DMS153 (cell line): Measurements from ENCODE around the gene BPTF.
"Not testable (repeated sequence)": the region's sequence is repeated elsewhere in the genome, so short reads cannot be mapped to it uniquely, and the experiment has no call there.

Experiments used
- DNase-seq: peaks from one replicate; lab custom pipeline; 2025; lab: John Stamatoyannopoulos, UW

Gene BPTF

DNA sequence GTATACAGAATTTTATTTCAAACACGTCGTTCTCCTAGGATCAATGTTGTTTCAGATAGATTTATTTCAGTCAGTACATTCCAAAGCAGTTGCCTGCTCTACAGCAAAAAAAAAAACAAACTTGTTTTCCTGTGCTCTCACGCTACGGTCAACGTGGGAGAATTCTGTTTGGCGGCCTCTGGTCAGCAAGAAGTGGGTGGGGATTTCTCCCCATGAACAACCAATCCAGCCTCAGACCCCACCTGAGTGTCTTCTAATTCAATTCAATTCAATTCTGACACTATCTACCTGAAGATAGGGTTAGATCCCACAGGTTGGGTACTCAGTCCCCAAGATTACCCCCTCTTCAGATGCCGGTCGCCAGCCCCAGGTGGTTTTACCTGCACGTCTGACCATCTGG, 148.9 kb downstream of the BPTF start:
- no peak for DNase-seq

DNA sequence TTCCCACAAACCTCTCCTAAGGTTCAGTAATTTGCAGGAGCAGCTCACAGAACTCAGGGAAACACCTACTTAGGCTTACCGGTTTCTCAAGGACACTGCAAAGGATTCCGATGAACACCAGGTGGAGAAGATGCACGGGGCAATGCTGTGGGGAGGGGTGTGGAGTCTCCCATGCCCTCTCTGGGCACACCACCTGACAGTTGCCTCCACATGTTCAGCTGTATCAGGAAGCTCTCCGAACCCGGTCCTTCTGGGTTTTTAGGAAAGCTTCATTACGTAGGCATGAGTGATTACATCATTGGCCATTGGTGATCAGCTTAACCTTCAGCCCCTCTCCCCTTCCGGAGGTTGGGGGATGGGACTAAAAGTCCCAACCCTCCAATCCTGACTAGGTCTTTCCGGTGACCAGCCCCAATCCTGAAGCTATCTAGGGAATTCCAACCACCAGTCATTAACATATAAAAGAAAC, 149.3 kb downstream of the BPTF start:
- no peak for DNase-seq

DNA sequence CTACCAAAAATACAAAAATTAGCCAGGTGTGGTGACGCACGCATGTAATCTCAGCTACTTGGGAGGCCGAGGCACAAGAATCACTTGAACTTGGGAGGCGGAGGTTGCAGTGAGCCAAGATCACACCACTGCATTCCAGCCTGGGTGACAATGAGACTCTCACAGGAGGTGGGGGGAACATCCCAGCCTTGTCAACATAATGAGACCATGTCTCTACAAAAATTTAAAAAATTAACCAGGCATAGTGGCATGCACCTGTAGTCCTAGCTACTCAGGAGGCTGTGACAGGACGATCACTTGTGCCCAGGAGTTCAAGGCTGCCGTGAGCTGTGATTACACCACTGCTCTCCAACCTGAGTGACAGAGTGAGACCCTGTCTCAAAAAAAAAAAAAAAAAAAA, 151.0 kb downstream of the BPTF start:
- not testable (repeated sequence) for DNase-seq

DNA sequence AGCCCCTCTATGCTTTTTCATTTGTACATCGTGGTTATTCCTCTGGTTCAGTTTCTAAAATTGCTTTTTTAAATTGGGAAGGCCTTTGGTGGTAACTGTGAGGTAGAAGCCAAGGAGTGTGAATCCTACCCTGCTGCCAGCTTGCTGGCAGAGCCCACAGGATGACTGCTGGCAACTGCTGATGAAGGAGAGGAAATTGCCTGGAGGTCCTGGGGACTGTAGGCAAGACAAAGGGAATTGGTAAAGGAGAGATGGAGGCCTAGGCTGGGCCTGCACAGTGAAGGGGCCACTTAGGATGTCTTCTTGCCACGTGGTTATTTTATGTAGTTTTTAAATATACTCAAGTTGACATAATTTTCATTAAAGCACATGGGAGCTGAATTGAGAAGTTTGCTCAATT, 155.2 kb downstream of the BPTF start:
- no peak for DNase-seq

DNA sequence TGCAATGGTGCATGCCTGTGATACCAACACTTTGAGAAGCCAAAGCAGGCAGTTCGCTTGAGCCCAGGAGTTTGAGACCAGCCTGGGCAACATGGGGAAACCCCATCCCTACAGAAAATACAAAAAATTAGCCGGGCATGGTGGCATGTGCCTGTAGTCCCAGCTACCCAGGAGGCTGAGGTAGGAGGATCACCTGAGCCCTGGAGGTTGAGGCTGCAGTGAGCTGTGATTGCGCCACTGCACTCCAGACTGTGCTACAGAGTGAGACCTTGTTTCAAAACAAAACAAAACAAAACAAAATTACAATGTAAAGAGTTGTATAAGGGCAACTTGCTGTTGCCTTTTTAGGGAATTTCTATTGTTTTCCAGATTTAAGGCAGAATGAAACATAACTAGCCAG, 155.6 kb downstream of the BPTF start:
- not testable (repeated sequence) for DNase-seq

DNA sequence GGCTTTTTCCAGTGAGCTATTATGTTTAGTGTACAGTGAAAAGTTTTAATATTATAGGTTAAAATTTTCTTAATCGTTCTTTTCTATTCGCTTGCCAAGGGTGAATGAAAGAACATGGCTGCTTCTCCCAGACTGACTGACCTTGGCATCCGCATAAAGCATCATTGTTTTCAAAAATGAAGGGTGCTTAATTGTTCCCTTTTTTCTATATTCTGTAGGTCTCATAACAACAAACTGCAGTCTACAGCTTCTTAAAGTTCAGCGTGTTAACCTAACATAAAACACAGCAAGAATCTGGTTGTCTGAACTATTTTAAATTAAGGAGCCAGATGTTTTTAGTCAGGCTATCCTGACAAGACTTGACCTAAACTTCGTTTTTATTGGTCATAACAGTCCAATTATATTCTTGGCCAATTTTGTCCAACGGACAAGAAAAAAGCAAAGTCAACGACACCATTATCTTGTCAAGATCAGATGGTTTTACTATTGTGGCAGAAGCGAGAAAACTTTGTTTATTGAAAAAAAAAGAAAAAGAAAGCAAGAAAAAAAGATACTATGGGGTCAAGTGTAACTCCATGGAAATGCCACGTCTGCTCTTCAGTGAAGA, 156.8 kb downstream of the BPTF start:
- DNase-seq: no peak

DNA sequence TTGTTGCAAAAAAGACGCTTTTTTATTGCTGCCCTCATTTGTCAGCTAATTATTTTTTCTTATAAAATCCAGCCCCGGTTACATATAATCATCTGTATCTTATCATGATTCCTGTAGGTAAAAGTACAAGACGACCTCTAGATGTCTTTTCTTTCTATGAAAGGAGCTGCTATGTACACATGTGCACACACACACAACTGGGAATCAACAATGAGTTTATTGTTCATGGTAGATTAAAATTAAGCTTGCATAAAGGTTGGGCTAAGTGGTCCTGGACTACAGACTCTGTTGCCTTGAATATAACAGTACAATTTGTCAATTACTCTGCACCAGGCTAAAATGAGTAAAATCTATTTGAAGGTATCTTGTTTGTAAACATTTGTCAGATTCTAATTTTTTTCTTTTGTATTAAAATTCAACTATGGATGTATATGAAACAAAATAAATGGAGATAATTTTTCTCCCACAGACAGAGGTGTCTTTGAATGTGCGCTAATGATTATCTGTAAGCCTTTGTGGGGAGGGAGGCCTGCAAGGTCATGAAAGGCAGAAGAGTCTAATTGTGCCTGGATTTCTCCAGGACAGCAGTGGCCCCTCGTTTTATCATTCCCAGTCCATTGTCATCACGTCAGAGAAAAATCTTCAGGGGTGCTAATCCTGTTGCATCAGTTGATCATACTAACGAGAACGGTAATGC, 157.5 kb downstream of the BPTF start:
- no peak for DNase-seq

DNA sequence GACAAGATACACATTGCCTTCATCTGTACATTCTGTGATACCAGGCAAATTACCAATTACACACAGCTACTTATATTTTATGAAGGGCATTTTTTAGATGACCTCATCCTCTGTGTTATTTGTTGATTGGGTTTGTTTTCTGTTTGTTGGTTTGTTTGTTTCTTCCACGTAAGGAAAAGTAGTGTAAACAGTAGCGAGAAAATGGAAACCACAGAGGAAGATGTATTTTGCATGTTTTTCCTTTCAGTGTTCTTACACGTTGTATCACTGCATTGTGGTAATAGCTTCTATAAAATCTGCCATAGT, 158.0 kb downstream of the BPTF start:
- DNase-seq: no peak

DNA sequence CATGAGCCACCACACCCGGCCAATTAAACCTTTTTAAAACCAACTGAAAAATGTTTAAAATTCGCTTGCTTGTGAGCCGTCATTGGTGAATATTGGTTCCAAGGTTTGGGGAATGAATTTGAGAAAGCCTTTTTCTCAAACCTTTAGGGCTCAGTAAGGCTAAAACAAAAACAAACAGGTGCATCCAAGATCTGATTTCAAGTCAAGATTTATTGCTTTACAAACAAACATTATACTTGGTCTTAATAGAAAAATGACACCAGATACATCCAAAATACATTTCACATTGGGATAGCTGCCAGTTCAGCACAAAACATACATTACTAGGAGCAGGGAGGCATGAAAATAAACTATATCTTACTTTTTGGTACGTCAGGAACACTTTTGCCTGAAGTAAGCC, 165.6 kb downstream of the BPTF start:
- no peak for DNase-seq

DNA sequence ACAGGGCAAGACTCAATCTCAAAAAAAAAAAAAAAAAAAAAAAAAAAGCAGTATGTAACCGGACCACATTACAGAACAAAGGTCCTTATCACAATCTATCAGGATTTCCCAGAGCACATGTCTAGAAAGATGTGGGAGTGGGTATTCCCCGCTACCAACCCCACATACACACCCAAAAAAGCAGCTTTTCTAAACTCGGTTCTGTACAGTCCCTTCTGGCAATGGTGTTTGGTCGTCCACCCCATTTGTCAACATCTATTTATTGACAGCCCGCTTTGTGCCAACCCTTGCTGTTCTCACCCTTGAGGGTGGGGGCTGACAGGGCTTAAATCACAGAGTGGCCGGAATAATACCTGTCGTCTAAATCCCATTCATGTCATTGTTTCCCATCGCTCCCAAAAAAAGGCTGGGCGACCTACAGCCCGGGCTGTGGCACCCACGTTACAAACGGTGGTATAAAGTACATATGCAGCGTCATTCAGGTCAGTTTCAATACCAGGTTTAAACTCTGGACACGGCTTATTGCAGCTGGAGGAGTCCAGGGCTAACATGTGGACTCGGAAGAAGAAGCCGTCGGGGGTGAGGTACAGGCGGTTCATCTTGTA, 167.3 kb downstream of the BPTF start:
- DNase-seq: no peak

DNA sequence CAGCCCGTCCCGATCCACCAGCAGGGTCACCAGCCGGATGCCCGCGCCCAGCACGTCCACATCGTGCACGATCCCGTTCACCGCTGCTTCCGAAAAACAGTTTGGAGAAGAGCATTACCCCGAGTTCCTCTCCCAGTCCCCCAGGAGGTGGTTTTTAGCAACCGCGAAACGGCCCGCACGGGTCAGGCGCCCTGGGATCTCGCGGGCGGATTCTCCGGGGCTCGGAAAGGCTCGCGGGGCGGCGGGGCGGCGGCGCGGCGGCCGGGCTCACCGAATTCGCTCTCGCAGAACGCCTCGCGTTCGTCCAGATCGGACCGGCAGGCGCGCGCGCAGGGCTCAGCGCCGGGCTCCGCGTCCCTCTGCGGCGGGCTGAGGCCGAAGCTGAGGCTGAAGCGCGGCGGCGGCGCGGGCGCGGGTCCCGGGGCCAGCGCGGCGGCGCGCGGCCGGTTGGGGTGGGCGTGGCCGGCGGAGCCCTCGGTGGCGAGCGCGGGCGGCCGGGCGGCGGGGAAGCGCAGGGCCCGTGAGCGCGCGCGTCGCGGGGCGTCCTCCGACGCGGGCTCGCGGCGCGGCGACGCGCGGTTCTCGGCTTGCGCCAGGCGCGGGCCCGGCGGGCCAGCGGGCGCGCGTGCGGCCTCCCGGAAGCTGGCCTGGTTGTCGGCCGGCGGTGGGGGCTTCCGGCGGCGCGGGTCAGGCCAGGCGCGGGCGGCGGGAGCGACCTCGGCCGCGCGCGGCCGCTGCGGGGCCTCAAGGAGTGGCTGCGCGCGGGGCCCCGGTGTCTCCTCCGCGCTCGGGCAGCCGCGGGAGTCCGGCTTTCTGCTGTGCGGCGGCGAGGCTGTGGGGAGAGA, 168.1 kb downstream of the BPTF start:
- DNase-seq: peak; percentile 53

DNA sequence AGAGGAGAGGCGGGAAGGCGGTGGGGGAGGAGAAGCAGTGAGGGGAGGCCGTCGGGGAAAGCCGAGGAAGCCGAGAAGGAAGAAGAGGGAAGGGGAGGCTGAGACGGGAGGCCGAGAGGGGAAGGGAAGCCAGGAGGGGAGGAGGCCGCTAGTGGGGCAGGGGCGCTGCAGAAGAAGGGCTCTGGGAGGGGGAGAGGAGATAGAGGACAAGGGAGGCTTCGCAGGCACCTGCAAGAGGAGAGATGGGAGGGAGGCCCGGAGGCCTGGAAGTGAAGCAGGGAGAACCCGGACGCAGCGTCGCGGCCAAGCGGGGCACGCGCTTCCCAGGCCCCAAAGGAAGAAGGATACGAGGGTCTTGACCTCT, 168.7 kb downstream of the BPTF start:
- DNase-seq: no peak

DNA sequence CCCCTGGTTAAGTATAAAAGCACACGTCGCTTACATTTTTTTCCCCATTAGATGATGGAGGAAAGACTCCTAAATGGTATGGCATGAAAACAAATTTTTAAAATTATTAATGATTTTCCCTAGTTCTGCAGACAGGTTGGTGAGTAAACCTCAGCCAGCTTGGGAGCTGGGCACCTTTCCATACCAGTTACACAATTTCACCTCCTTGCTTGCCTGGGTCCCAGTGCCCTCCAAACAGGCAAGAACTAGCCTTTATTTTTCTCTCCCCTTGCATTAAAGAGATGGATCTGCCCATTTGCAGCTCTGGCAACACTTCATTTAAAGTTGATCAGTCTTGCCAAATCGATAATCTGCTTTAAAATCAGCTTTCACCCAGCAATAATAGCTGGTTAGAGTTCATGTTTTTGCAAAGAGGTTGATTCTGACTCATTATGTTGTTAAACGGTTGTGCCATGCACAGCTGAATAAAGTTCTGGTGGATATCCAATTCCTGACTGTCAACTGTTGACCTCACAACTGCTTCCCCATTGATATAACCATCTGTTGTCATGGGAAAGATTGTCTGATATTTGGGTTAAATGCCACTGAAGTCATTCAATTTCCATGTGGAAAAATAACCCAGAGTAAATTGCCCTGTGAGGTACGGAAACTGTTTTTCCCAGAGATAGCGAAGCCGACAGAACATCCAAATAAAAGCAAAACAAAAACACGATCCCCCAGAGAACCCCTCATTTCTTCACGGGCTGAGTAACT, 169.7 kb downstream of the BPTF start:
- no peak for DNase-seq

DNA sequence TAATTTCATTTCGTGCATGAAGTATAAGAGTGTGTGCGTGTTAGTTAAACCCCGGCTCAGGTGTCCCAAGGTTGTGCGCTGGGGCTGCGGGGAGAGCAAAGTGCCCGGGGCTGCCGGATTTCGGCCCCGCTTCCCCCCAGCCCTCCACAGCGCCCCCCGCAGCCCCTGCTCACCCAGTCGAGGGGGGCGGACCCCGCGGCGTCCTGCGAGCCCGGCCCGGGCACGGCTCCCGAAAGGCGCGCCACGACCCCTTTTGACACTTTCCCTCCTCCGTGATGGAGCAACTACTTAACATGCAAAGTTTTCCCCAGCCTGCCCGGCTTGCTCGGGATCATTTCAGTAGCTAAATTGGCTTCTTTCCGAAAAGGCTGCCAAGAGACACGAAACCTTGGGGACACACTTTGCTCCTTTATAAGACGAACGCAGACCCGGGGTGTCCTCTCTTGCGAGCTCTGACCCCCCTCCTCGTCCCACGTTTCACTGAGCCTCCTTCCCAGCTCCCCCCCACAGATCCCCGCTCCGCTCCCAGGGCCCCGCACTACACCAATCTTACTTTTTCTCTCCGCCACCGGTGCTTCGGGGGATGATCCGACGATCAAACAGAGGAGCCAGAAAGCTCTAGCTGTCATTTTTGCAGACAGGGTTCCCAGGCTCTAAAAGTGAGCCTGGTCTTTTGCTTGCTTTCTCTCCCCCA, 170.4 kb downstream of the BPTF start:
- no peak for DNase-seq

DNA sequence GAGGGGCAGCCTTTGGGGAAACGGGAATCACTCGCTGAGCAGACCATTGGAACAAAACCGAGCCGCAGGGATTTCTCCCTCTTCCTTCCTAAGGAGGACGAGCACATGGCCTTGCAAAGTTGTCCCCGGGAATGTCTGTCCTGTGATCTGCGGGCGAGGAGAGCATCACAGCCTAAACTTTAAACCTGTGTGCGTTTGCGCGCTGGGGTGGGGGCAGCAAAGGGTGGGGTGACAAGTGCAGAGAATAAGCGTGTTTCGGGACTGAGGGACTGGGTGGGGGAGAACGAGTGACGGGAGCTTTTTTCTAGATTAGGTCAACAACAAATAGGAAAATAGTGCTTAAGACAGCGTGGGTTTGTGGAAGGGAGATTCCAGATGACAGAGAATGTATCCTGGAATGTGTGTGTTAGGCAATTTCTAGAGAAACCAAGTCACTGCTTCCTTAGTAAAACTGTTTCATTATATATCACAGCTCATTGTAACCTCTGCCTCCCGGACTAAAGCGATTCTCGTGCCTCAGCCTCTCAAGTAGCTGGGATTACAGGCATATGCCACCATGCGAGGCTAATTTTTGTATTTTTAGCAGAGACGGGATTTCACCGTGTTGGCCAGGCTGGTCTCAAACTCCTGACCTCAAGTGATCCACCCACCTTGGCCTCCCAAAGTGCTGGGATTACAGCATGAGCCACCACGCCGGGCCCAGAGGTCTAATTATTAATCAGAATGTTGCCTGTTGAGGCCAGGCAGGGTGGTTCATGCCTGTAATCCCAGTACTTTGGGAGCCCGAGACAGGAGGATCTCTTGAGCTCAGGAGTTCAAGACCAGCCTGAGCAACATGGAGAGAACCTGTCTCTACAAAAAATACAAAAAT, 171.2 kb downstream of the BPTF start, which contains the start of gene C17orf58:
C17orf58 (minus strand) TSS at position 169 of the 871 bp plus-strand sequence. CDS start 271 bp downstream, outside the sequence.
- not testable (repeated sequence) for DNase-seq

DNA sequence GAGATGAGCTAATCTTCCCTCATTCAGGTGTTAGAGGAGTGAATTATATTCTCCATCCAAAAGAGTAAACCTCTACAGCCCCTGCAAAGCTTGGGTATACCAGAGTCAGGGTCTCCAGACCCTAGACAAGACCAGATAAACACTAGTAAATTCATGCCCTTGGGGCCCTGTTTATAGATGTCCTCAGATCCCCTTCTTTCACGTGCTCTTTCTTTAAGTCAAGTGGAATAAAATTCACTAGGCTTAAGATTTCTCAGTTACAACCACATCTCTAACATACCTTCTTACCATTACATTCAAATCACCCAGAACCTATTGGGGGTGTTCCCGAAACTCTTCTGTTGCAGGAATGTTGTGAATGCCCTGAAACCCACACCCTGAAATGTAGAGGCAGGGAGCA, 173.2 kb downstream of the BPTF start:
- no peak for DNase-seq

DNA sequence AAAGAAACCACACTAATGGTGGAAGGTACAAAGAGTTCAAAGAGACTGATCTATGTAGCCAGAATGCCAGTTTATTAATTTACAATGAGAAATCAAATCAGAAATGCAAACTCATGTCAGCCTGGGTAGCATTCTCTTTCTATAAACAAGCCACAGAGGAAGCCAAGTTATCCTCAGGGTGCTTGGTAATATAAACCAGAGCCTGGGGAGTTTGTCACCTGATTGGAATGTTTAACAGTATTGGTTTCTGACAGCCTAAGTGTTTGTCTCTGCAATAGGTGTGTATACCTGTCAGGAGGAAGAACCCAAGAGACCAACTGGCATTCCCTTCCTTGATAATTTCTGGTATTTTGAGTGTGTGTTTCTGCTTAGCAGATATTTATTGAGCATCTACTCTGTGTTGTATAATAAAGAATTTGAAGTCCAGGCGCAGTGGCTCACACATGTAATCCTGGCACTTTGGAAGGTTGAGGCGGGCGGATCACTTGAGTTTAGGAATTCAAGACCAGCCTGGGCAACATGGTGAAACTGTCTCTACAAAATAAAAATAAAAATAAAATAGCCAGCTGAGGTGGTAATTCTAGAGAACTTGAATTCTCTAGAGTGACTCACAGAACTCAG, 174.1 kb downstream of the BPTF start:
- DNase-seq: no peak

DNA sequence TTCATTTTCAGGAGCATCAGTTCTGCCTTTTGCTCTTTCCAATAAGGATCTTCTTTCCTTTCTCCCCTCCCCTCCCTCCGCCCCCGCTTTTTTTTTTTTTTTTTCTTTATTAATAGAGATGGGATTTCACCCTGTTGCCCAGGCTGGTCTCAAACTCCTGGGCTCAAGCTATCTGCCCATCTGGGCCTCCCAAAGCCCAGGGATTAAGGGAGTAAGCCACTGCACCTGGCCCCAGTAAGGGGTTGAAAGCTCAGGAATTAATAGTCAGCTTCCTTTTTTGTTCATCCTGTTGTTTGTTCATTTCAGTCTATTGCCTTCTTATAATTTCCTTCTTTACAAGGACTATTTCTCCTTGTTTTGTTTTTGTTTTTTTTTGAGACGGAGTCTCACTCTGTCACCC, 178.9 kb downstream of the BPTF start:
- DNase-seq: no peak

DNA sequence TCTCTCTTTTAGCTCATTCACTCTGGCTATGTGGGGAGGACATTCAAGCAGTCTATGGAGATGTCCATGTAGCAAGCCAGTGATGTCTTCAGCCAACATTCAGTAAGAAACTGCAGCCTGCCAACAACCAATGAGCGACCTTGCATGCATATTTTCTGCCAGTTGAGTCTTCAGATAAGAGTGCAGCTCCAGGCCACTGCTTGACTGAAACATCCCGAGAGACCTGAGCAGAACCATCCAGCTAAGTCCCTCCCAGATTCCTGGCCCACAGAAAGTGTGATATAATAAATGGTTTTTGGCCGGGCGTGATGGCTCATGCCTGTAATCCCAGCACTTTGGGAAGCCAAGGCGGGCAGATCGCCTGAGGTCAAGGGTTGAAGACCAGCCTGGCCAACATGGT, 181.5 kb downstream of the BPTF start:
- no peak for DNase-seq

DNA sequence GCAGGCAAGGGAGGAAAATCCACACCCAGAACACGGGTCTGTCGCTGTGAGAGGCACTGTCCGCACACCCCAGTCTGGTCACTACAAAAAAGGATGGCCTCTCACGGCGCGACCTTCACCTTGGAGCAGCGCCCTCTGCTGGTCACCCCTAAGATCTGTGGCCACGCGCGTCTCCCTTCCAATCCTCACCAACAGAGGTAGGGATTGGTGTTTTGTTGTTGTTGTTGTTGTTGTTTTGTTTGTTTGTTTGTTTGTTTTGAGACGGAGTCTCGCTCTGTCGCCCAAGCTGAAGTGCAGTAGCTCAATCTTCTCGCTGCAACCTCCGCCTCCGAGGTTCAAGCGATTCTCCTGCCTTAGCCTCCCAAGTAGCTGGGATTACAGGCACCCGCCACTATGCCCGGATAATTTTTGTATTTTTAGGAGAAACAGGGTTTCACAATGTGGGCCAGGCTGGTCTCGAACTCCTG, 185.9 kb downstream of the BPTF start:
- peak; percentile 30 for DNase-seq
